Osteoblast (primary cell): ENCODE results near the gene CASKIN2. TPM values are rescaled to one million over a fixed set of nuclear protein-coding genes. Genes with fewer than 3 reads are reported as not detected.

ENCODE experiments used
- DNase-seq: peaks from one replicate; pipeline ENCODE4 v3.0.0; 2011; ENCODE audit warnings: low spot score, mixed read lengths; ENCODE audit not compliant: insufficient read length; ENCODE audit errors: missing footprints
- H2AFZ ChIP-seq: 2 replicates; pipeline ENCODE4 v1.6.0; 2011; ENCODE audit warnings: mild to moderate bottlenecking, low read length
- H3K27ac ChIP-seq: 2 replicates; pipeline ENCODE4 v1.5.1; 2011; ENCODE audit warnings: mild to moderate bottlenecking, low read depth, low read length, moderate library complexity
- H3K27me3 ChIP-seq: 2 replicates; pipeline ENCODE4 v1.6.0; 2012; ENCODE audit warnings: mild to moderate bottlenecking, control low read depth, inconsistent platforms, low read length, moderate library complexity; ENCODE audit not compliant: insufficient read depth
- H3K36me3 ChIP-seq: 2 replicates; pipeline ENCODE4 v1.5.1; 2011; ENCODE audit warnings: mild to moderate bottlenecking, low read length, control low read depth, moderate library complexity; ENCODE audit not compliant: insufficient read depth
- H3K4me1 ChIP-seq: 2 replicates; pipeline ENCODE4 v1.5.1; 2011; ENCODE audit warnings: mild to moderate bottlenecking, low read length, control low read depth, moderate library complexity; ENCODE audit not compliant: insufficient read depth
- H3K4me2 ChIP-seq: 2 replicates; pipeline ENCODE4 v1.6.0; 2011; ENCODE audit warnings: mild to moderate bottlenecking, low read length; ENCODE audit not compliant: insufficient read depth
- H3K4me3 ChIP-seq: fragments of 200-600 bp; sonication (generic); 3 replicates; pipeline ENCODE4 v1.5.1; 2012; ENCODE audit warnings: mild to moderate bottlenecking, low read length, inconsistent platforms; ENCODE audit not compliant: insufficient read depth
- H3K79me2 ChIP-seq: 2 replicates; pipeline ENCODE4 v1.6.0; 2012; ENCODE audit warnings: mild to moderate bottlenecking, low read length, control low read depth, inconsistent platforms; ENCODE audit not compliant: insufficient read depth
- H3K9me3 ChIP-seq: 2 replicates; pipeline ENCODE4 v1.5.1; 2011; ENCODE audit warnings: low read depth, low read length, control low read depth
- H4K20me1 ChIP-seq: 2 replicates; pipeline ENCODE4 v1.6.0; 2012; ENCODE audit warnings: mild to moderate bottlenecking, low read length, control low read depth; ENCODE audit not compliant: insufficient read depth
- CTCF ChIP-seq: IDR thresholded peaks from 2 replicates; pipeline ENCODE4 v1.5.1; 2011; ENCODE audit warnings: mild to moderate bottlenecking, low read depth, low read length, moderate library complexity; ENCODE audit errors: extremely low read depth
- total RNA-seq: library from RNA; depleted of rRNA; stranded (reverse); fragments of >200 nt; gene quantifications from 2 replicates; pipeline ENCODE4 v1.2.3, GENCODE V29; 2012

Gene CASKIN2
- total RNA-seq, 1 donor, result 8.7 TPM

- Histone ChIP-seq H3K4me1 (no peaks in the 10 kb centered on the region), H3K27ac (no peak overlapping the region), H2AFZ (no peak overlapping the region), H3K9me3 (no peaks in the 10 kb centered on the region), H3K4me2 (no peak overlapping the region), H3K27me3 (peaks cover 3% of the 10 kb centered on the region), H3K79me2 (no peaks in the 10 kb centered on the region), H3K36me3 (no peaks in the 10 kb centered on the region), H3K4me3 (no peak overlapping the region), H4K20me1 (no peaks in the 10 kb centered on the region)
- no peak for DNase-seq
- TF ChIP-seq CTCF, result no peak
Observed at GRCh38 chr17:75535119-75535537, 19.8 kb upstream of the CASKIN2 start.

GRCh38 chr17:75531721-75532072 lies 16.4 kb upstream of the CASKIN2 start:
- Histone ChIP-seq H3K36me3 (no peaks in the 10 kb centered on the region), H4K20me1 (no peaks in the 10 kb centered on the region), H3K4me3 (no peak overlapping the region), H3K79me2 (no peaks in the 10 kb centered on the region), H2AFZ (no peak overlapping the region), H3K9me3 (no peaks in the 10 kb centered on the region), H3K4me1 (no peaks in the 10 kb centered on the region), H3K27ac (no peak overlapping the region), H3K27me3 (peaks cover 6% of the 10 kb centered on the region), H3K4me2 (no peak overlapping the region)
- no peak for TF ChIP-seq CTCF
- DNase-seq, result no peak

GRCh38 chr17:75530837-75531720 lies 15.7 kb upstream of the CASKIN2 start:
- no peak overlapping the region for H3K27ac ChIP-seq

More at GRCh38 chr17:75530837-75531720, 15.7 kb upstream of the CASKIN2 start:
- Histone ChIP-seq H3K79me2 (no peaks in the 10 kb centered on the region), H3K4me1 (no peaks in the 10 kb centered on the region), H2AFZ (no peak overlapping the region), H3K27me3 (peaks cover 12% of the 10 kb centered on the region), H3K36me3 (no peaks in the 10 kb centered on the region), H4K20me1 (no peaks in the 10 kb centered on the region), H3K9me3 (no peaks in the 10 kb centered on the region), H3K4me3 (no peak overlapping the region), H3K4me2 (no peak overlapping the region)
- peak; percentile 82 for DNase-seq
- no peak for TF ChIP-seq CTCF
